Activated CD8-positive, alpha-beta T cell treated with anti-CD3 and anti-CD28 coated beads for 36 hours (primary cell): Measurements from ENCODE around the gene KRTAP4-16. TPM values are rescaled to one million over a fixed set of nuclear protein-coding genes. Genes with fewer than 3 reads are reported as not detected.
"Not testable (repeated sequence)": the region's sequence is repeated elsewhere in the genome, so short reads cannot be mapped to it uniquely, and the experiment has no call there.

Source experiments
- ATAC-seq: fragments of 200-7000 bp; cut with Tn5 transposase; one replicate; pipeline ENCODE4 v1.10.0; 2021; ENCODE audit warnings: mild to moderate bottlenecking, moderate library complexity
- CTCF ChIA-PET: fragments of 350-600 bp; sonication (Branson Sonifier 250); formaldehyde crosslinking; loops from one replicate; lab custom pipeline; 2021; ENCODE audit warnings: antibody characterized with exemption; lab: Charles Lee
- POLR2A ChIA-PET: fragments of 350-600 bp; sonication (Branson Sonifier 250); formaldehyde crosslinking; loops from one replicate; lab custom pipeline; 2021; ENCODE audit warnings: antibody characterized with exemption; lab: Charles Lee
- DNase-seq: peaks from one replicate; pipeline ENCODE4 v3.0.0-alpha.2; 2020
- H3K27ac Mint-ChIP-seq: one replicate; pipeline ENCODE4 v1.8.0; 2021; ENCODE audit warnings: mild to moderate bottlenecking, mixed read lengths
- H3K27me3 Mint-ChIP-seq: one replicate; pipeline ENCODE4 v1.8.0; 2021; ENCODE audit warnings: mixed read lengths
- H3K36me3 Mint-ChIP-seq: one replicate; pipeline ENCODE4 v1.8.0; 2021; ENCODE audit warnings: low read depth, mixed read lengths
- H3K4me1 Mint-ChIP-seq: one replicate; pipeline ENCODE4 v1.8.0; 2021; ENCODE audit warnings: low read depth, mixed read lengths
- H3K4me3 Mint-ChIP-seq: one replicate; pipeline ENCODE4 v1.8.0; 2021; ENCODE audit warnings: mild to moderate bottlenecking, moderate library complexity, mixed read lengths
- H3K9me3 Mint-ChIP-seq: one replicate; pipeline ENCODE4 v1.8.0; 2021; ENCODE audit warnings: mixed read lengths
- intact Hi-C: fragments of 100-400 bp; cut with micrococcal nuclease; formaldehyde crosslinking; loops from one replicate; pipeline ENCODE4 v1.10.0; 2022
- total RNA-seq, 2 experiments: library from RNA; stranded (reverse); gene quantifications; one replicate each; pipeline ENCODE4 v1.2.3, GENCODE V29; 2021
- TF ChIP-seq, protein P1 (sequence below): fragments of 200-600 bp; IDR thresholded peaks from one replicate; pipeline ENCODE4 v1.8.0; 2022; ENCODE audit warnings: antibody characterized with exemption, mild to moderate bottlenecking

The KRTAP4-16 gene
- total RNA-seq, 2 experiments from 2014 or later = not detected

DNA sequence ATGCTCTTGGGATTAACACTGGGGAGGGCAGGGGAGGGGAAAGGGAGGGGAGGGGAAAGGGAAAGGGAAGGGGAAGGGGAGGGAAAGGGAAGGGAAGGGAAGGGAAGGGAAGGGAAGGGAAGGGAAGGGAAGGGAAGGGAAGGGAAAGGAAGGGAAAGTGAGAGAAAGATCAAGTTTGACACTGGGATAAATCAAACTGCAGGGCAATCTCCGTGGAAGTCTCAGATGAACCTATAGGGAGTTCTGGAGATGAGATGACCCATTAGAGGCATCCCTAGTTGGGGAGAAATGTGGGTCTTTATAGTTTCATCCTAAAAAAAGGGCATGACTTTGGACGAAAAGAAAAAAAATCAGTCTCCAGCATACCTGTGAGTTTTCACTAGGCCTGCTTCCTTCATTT lies 19.7 kb upstream of the KRTAP4-16 start:
- no peak for ATAC-seq
- POLR2A ChIA-PET = no interaction called here

DNA sequence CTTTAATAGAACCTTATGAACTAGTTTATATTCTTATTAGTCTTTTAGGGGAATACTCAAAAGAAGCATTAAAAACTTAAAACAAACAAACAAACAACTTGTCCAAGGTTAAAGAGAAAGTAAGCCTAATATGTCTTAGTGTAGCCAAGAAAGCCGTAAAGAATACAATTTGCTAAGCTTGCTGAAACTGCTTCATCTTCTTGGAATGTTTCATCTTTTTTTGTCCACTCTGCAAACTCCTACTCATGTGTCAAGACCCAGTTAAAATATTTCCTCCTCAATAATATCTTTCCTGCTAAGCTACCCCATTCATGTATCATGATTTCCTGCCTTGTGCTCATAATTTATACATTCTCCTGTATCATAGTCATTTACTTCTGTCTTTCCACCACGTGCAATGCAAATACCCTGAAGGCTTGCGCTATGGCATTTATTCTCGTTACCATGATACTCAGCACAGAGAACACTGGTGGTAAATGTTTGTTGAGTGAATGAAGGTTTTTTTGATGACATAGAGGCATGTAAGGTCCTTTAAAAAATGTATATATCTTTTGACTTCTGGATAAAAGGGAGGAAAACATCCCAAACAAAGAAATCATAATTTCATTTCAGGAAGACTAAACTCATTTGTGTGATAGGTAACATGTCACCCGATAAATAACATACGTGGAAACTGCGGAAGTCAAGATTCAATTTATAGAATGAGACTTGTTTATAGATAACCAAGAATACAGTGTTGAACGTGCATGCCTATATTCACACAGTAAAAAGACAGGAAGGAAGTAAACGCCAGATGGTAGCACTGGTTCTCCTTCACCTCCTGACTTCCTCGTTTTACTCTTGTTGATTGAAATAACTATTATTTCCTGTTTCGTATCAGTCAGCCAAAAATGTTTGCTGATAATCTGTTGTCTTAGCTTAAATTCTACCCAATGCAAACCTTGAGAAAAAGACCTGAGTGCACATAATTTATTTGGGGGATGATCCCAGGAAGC lies 18.0 kb upstream of the KRTAP4-16 start:
- H3K27me3 Mint-ChIP-seq, POLR2A ChIA-PET, H3K9me3 Mint-ChIP-seq, intact Hi-C loops, ATAC-seq, DNase-seq, H3K36me3 Mint-ChIP-seq, CTCF ChIA-PET: not testable (repeated sequence)
- H3K4me1 Mint-ChIP-seq = peaks cover 36% of the 10 kb centered on the region
- H3K4me3 Mint-ChIP-seq = peak overlapping the region; percentile 27
- H3K27ac Mint-ChIP-seq = peak overlapping the region; percentile 70

More for the DNA sequence above, 19.7 kb upstream of the KRTAP4-16 start:
- intact Hi-C loops = no loop called here
- Mint-ChIP-seq H3K27ac (no peak overlapping the region), H3K4me1 (peaks cover 51% of the 10 kb centered on the region), H3K36me3 (no peaks in the 10 kb centered on the region), H3K27me3 (no peaks in the 10 kb centered on the region), H3K4me3 (no peak overlapping the region), H3K9me3 (peaks cover 8% of the 10 kb centered on the region)
- TF ChIP-seq, protein P1, sequence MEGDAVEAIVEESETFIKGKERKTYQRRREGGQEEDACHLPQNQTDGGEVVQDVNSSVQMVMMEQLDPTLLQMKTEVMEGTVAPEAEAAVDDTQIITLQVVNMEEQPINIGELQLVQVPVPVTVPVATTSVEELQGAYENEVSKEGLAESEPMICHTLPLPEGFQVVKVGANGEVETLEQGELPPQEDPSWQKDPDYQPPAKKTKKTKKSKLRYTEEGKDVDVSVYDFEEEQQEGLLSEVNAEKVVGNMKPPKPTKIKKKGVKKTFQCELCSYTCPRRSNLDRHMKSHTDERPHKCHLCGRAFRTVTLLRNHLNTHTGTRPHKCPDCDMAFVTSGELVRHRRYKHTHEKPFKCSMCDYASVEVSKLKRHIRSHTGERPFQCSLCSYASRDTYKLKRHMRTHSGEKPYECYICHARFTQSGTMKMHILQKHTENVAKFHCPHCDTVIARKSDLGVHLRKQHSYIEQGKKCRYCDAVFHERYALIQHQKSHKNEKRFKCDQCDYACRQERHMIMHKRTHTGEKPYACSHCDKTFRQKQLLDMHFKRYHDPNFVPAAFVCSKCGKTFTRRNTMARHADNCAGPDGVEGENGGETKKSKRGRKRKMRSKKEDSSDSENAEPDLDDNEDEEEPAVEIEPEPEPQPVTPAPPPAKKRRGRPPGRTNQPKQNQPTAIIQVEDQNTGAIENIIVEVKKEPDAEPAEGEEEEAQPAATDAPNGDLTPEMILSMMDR = no peak
- DNase-seq = no peak
- CTCF ChIA-PET = no interaction called here

DNA sequence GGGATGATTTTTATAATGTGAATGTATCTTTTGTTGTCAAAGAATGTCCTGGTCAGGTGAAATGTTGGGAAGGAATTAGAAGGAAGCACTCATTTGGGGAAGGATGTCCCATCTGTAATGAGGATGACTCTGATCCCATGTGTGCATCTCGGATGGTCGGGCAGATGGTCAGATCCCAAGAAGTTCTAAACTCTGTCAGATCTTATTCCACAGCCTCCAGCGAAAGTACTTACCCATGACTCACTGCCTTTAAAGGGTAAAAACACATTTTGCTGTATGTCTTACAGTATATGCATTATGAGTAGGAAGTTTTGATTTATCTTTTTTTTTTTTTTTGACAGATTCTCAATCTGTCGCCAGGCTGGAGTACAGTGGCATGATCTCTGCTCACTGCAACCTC lies 16.7 kb upstream of the KRTAP4-16 start:
- TF ChIP-seq, protein P1 = no peak
- H3K27ac Mint-ChIP-seq = no peak overlapping the region
- no peak overlapping the region for H3K4me3 Mint-ChIP-seq
- peaks cover 3% of the 10 kb centered on the region for H3K9me3 Mint-ChIP-seq
- H3K36me3 Mint-ChIP-seq = no peaks in the 10 kb centered on the region
- DNase-seq = no peak
- ChIA-PET POLR2A (no interaction called here), CTCF (no interaction called here)
- no peak for ATAC-seq
- H3K4me1 Mint-ChIP-seq = peaks cover 24% of the 10 kb centered on the region
- intact Hi-C loops = no loop called here
- no peaks in the 10 kb centered on the region for H3K27me3 Mint-ChIP-seq

DNA sequence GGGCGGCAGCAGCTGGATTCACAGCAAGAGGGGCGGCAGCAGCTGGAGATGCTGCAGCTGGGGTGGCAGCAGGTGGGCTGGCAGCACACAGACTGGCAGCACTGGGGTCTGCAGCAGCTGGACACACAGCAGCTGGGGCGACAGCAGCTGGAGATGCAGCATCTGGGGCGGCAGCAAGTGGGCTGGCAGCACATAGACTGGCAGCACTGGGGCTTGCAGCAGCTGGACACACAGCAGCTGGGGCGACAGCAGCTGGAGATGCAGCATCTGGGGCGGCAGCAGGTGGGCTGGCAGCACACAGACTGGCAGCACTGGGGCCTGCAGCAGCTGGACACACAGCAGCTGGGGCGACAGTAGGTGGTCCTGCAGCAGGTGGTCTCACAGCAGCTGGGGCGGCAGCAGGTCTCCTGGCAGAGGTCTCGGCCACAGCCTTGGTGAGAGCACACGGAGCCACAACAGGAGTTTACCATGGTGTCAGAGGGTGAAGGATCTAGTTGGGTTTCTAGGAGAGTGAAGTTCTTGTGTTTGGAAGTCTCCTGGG lies 15.9 kb upstream of the KRTAP4-16 start, which contains the start of gene KRTAP4-11:
Gene KRTAP4-11, minus strand, starts transcription at position 528 of the 541 bp plus-strand sequence. Its CDS starts 58 bp downstream, at position 470.
- DNase-seq, CTCF ChIA-PET, ATAC-seq, H3K27ac Mint-ChIP-seq, H3K4me3 Mint-ChIP-seq, intact Hi-C loops, H3K36me3 Mint-ChIP-seq, H3K9me3 Mint-ChIP-seq, H3K27me3 Mint-ChIP-seq, POLR2A ChIA-PET: not testable (repeated sequence)
- peaks cover 19% of the 10 kb centered on the region for H3K4me1 Mint-ChIP-seq

DNA sequence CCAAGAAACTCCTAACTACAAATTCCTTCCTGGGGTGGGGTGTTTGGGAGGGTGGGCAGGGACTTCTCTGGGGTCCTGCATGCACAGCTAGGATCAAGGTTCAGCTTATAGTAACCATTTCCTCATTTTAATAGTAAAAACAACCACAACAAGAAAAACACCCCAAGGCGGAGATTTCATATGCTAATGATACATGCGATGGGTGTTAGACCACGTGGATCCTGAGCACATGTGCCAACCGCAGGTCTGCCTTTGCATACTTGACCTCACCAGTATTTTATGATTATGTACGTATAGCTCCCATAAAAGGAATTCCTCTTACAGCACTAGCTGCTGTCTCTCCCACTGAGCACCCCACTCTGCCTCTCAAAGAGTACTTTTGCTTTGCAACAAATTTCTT lies 14.3 kb upstream of the KRTAP4-16 start:
- POLR2A ChIA-PET = no interaction called here
- CTCF ChIA-PET = no interaction called here
- intact Hi-C loops = no loop called here
- Mint-ChIP-seq H3K4me1 (peaks cover 13% of the 10 kb centered on the region), H3K27ac (no peak overlapping the region), H3K9me3 (peaks cover 2% of the 10 kb centered on the region), H3K27me3 (no peaks in the 10 kb centered on the region), H3K36me3 (no peaks in the 10 kb centered on the region), H3K4me3 (no peak overlapping the region)
- no peak for DNase-seq
- ATAC-seq = no peak
- TF ChIP-seq, protein P1 = no peak
